Measurements from ENCODE around the gene SSTR5.

Gene SSTR5

DNA sequence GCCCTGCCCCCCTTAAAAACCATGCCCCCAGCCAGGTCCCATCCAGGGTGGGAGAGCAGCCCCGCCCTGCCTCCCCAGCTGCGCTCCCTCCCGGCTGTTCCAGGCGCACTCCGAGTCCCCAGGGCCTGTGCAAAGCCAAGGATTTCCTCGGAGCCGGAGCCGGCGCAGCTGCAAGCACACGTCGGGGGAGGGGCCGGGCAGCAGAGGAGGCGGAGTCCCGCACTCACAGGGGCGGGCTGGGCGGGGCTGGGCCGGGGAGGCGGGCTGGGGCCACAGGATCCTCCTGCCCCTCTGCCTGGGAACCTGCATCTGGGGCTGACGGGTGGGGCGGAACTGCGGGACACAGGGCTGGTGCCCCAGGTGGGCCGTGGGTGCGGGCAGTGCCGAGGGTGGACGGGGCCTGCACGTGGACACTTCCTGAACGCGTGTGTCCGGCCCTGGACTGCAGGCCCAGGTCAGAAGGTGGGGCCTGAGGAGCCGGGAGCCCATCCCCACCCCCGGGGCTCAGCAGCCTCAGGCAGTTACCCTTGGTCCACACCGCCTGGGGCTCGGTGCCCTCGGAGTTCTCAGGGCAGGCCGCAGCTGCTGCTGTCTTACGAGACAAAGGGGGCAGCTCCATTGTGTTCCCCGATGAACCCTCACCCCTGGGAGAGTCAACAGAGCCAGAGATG lies 24.0 kb upstream of the SSTR5 start:
- ATAC-seq (ENCODE audit: insufficient read depth, low read depth) (peak; percentile 59; the same call in 2 of the 3 replicates), DNase-seq (peak; percentile 30)
- no peak overlapping the region for H3K4me2 ChIP-seq (ENCODE audit: insufficient read depth, low read length)

DNA sequence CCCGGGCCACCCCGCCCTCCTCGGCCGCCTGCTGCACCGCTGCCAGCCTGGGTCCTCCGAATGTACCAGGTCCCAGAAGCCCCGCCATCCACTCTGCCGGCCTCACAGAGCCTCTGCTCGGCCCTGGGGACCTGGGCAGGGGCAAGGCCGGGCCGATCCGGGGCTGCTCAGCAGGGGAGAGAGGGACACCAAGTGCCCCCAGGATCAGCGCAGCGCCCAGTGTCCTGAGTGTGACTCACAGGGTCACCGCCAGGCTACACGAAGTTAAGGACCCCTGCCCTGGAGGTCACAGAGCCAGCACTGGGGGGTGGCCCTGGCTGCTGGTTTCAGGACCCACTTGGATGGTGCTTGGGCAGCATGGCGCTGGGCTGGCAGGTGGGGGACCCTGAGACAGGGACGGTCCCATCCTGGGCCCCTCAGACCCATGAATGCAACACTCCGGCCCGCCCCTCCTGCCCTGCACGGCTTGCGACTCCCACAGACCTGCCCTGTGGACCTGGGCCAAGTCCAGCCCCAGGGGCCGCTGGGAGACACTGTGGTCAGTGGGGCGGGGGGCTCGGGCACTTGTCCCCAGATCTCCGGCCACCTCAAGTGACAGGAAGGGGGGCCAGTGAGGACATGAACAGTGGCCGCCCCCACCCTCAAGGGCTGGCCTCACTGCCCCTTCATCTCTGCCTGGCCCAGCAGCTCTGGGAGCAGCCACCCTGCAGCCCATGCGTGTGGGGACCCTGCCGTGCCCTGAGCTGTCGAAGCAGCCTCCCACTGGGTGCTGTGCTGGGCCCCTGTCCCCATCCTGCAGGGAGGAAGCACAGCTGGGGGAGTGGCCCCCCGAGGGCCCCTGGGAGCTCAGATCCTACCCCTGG lies 23.2 kb upstream of the SSTR5 start:
- H4K20me1 ChIP-seq (ENCODE audit: insufficient read depth, low read length), result no peaks in the 10 kb centered on the region; the same call in 1 of the 2 replicates
- H3K9ac ChIP-seq (ENCODE audit: low read depth, low read length), result no peak overlapping the region
- no peaks in the 10 kb centered on the region for H3K36me3 ChIP-seq (ENCODE audit: insufficient read depth, low read length)
- H3K4me3 ChIP-seq (ENCODE audit: low read depth in 1 of 2, low read length in 2 of 2), result no peak overlapping the region
- H3K9me3 ChIP-seq (ENCODE audit: insufficient read depth, low read length, severe bottlenecking), result no peaks in the 10 kb centered on the region
- TF ChIP-seq CTCF (IDR thresholded peaks at IDR 0.05; ENCODE audit: borderline replicate concordance, extremely low read depth, low read length, poor library complexity, severe bottlenecking) (no peak), EZH2 (IDR thresholded peaks at IDR 0.05; ENCODE audit: borderline replicate concordance, low read depth, low read length, severe bottlenecking) (no peak)
- no peaks in the 10 kb centered on the region for H3K79me2 ChIP-seq (ENCODE audit: insufficient read depth, low read length)
- H2AFZ ChIP-seq (ENCODE audit: low read depth, low read length), result no peak overlapping the region
- no peaks in the 10 kb centered on the region for H3K27me3 ChIP-seq (ENCODE audit: insufficient read depth, low read length, poor library complexity)
- DNase-seq (no peak), ATAC-seq (ENCODE audit: insufficient read depth, low read depth) (no peak)
- H3K4me2 ChIP-seq (ENCODE audit: insufficient read depth, low read length), result no peak overlapping the region
- H3K27ac ChIP-seq (ENCODE audit: low read length), result no peak overlapping the region
- no peaks in the 10 kb centered on the region for H3K4me1 ChIP-seq (ENCODE audit: insufficient read depth, low read length)

More for the DNA sequence above, 24.0 kb upstream of the SSTR5 start:
- Histone ChIP-seq H3K27me3 (ENCODE audit: insufficient read depth, low read length, poor library complexity) (no peaks in the 10 kb centered on the region), H3K9ac (ENCODE audit: low read depth, low read length) (no peak overlapping the region), H4K20me1 (ENCODE audit: insufficient read depth, low read length) (no peaks in the 10 kb centered on the region; the same call in 1 of the 2 replicates), H3K9me3 (ENCODE audit: insufficient read depth, low read length, severe bottlenecking) (no peaks in the 10 kb centered on the region), H3K36me3 (ENCODE audit: insufficient read depth, low read length) (no peaks in the 10 kb centered on the region), H3K4me1 (ENCODE audit: insufficient read depth, low read length) (no peaks in the 10 kb centered on the region), H3K79me2 (ENCODE audit: insufficient read depth, low read length) (no peaks in the 10 kb centered on the region), H2AFZ (ENCODE audit: low read depth, low read length) (no peak overlapping the region), H3K4me3 (ENCODE audit: low read depth in 1 of 2, low read length in 2 of 2) (no peak overlapping the region), H3K27ac (ENCODE audit: low read length) (no peak overlapping the region)
- no peak for TF ChIP-seq EZH2 (IDR thresholded peaks at IDR 0.05; ENCODE audit: borderline replicate concordance, low read depth, low read length, severe bottlenecking)
- no peak for TF ChIP-seq CTCF (IDR thresholded peaks at IDR 0.05; ENCODE audit: borderline replicate concordance, extremely low read depth, low read length, poor library complexity, severe bottlenecking)

DNA sequence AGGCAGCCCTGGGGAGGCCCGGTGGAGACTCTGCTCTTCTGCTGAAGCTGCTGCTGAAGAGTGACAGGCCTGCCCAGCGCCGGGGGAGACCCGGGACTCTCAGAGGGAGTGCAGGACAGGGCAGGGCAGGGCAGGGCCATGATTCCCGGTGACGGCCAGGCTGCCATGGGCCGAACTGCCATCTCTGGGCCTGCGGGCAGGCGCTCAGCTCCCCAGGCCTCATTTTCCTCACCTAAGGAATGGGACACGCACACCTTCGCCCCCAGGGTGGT lies 22.6 kb upstream of the SSTR5 start:
- no peaks in the 10 kb centered on the region; the same call in 1 of the 2 replicates for H4K20me1 ChIP-seq (ENCODE audit: insufficient read depth, low read length)
- H3K79me2 ChIP-seq (ENCODE audit: insufficient read depth, low read length), result no peaks in the 10 kb centered on the region
- H3K9me3 ChIP-seq (ENCODE audit: insufficient read depth, low read length, severe bottlenecking), result no peaks in the 10 kb centered on the region
- H2AFZ ChIP-seq (ENCODE audit: low read depth, low read length), result no peak overlapping the region
- H3K9ac ChIP-seq (ENCODE audit: low read depth, low read length), result no peak overlapping the region
- H3K4me1 ChIP-seq (ENCODE audit: insufficient read depth, low read length), result no peaks in the 10 kb centered on the region
- H3K27ac ChIP-seq (ENCODE audit: low read length), result no peak overlapping the region
- no peak for ATAC-seq (ENCODE audit: insufficient read depth, low read depth)
- no peaks in the 10 kb centered on the region for H3K36me3 ChIP-seq (ENCODE audit: insufficient read depth, low read length)
- no peak for TF ChIP-seq CTCF (IDR thresholded peaks at IDR 0.05; ENCODE audit: borderline replicate concordance, extremely low read depth, low read length, poor library complexity, severe bottlenecking)
- TF ChIP-seq EZH2 (IDR thresholded peaks at IDR 0.05; ENCODE audit: borderline replicate concordance, low read depth, low read length, severe bottlenecking), result no peak
- no peak overlapping the region for H3K4me2 ChIP-seq (ENCODE audit: insufficient read depth, low read length)
- no peaks in the 10 kb centered on the region for H3K27me3 ChIP-seq (ENCODE audit: insufficient read depth, low read length, poor library complexity)
- no peak overlapping the region for H3K4me3 ChIP-seq (ENCODE audit: low read depth in 1 of 2, low read length in 2 of 2)
- no peak for DNase-seq

Measured in DND-41 (cell line).